Stimulated activated CD8-positive, alpha-beta memory T cell treated with anti-CD3 and anti-CD28 coated beads, Interleukin-4, amount 100 ng/mL, for 24 hours (primary cell): Measurements from ENCODE around the gene MS4A1.
"Not testable (repeated sequence)": the region's sequence is repeated elsewhere in the genome, so short reads cannot be mapped to it uniquely, and the experiment has no call there.

ENCODE experiments used
- DNase-seq: peaks from one replicate; pipeline ENCODE4 v3.0.0-alpha.2; 2020; ENCODE audit warnings: low read depth

The MS4A1 gene

GRCh38 chr11:60504219-60504905 lies 48.7 kb downstream of the MS4A1 start:
- DNase-seq, result no peak

GRCh38 chr11:60509609-60510008 lies 54.0 kb downstream of the MS4A1 start:
- not testable (repeated sequence) for DNase-seq

GRCh38 chr11:60510209-60510608 lies 54.6 kb downstream of the MS4A1 start:
- DNase-seq, result not testable (repeated sequence)

- DNase-seq, result no peak
These were observed 55.7 kb downstream of the MS4A1 start for GRCh38 chr11:60511393-60511792.

GRCh38 chr11:60512651-60513225 lies 57.1 kb downstream of the MS4A1 start:
- DNase-seq, result no peak

GRCh38 chr11:60513496-60514460 lies 58.1 kb downstream of the MS4A1 start:
- no peak for DNase-seq

GRCh38 chr11:60515144-60515855 lies 59.7 kb downstream of the MS4A1 start, which contains the start of gene MS4A13:
TSS of gene MS4A13 (plus strand) at chr11:60515392. CDS start at chr11:60518084, 2,692 bp downstream.
- no peak for DNase-seq
